Measurements from ENCODE around the gene FBXL16.

Gene FBXL16

GRCh38 chr16:682493-683395 lies 22.9 kb downstream of the FBXL16 start:
- H3K4me3 ChIP-seq (ENCODE audit: low read depth, low read length) = peak overlapping the region; percentile 68
- DNase-seq (ENCODE audit: low read depth) = no peak

- DNase-seq (ENCODE audit: low read depth) = no peak
- peak overlapping the region; percentile 86 for H3K4me3 ChIP-seq (ENCODE audit: low read depth, low read length)
These were observed 23.7 kb downstream of the FBXL16 start for GRCh38 chr16:681746-682427.

GRCh38 chr16:680967-681745 lies 24.4 kb downstream of the FBXL16 start:
- no peak for DNase-seq (ENCODE audit: low read depth)

GRCh38 chr16:680625-680945 lies 25.0 kb downstream of the FBXL16 start:
- no peak for DNase-seq (ENCODE audit: low read depth)

More at GRCh38 chr16:680967-681745, 24.4 kb downstream of the FBXL16 start:
- peak overlapping the region; percentile 86 for H3K4me3 ChIP-seq (ENCODE audit: low read depth, low read length)

GRCh38 chr16:679814-680624 lies 25.6 kb downstream of the FBXL16 start, which contains the start of gene STUB1:
Gene STUB1 (plus strand): TSS chr16:680410. CDS start chr16:680526, 116 bp downstream.
- DNase-seq (ENCODE audit: low read depth) = no peak
- peak within 1 kb of the TSS; percentile 86 for H3K4me3 ChIP-seq (ENCODE audit: low read depth, low read length)

More at GRCh38 chr16:680625-680945, 25.0 kb downstream of the FBXL16 start:
- H3K4me3 ChIP-seq (ENCODE audit: low read depth, low read length) = peak overlapping the region; percentile 86

GRCh38 chr16:678858-679813 lies 26.5 kb downstream of the FBXL16 start:
- peak overlapping the region; percentile 56 for H3K4me3 ChIP-seq (ENCODE audit: low read depth, low read length)
- no peak for DNase-seq (ENCODE audit: low read depth)

GRCh38 chr16:678209-678857 lies 27.3 kb downstream of the FBXL16 start:
- no peak overlapping the region for H3K4me3 ChIP-seq (ENCODE audit: low read depth, low read length)
- no peak for DNase-seq (ENCODE audit: low read depth)

GRCh38 chr16:677316-678190 lies 28.0 kb downstream of the FBXL16 start:
- H3K4me3 ChIP-seq (ENCODE audit: low read depth, low read length) = no peak overlapping the region
- no peak for DNase-seq (ENCODE audit: low read depth)

- DNase-seq (ENCODE audit: low read depth) = no peak
- H3K4me3 ChIP-seq (ENCODE audit: low read depth, low read length) = no peak overlapping the region
These were observed 28.7 kb downstream of the FBXL16 start for GRCh38 chr16:676913-677312.

GRCh38 chr16:676565-676902 lies 29.1 kb downstream of the FBXL16 start:
- H3K4me3 ChIP-seq (ENCODE audit: low read depth, low read length) = no peak overlapping the region
- DNase-seq (ENCODE audit: low read depth) = no peak

GRCh38 chr16:675884-676564 lies 29.6 kb downstream of the FBXL16 start:
- no peak for DNase-seq (ENCODE audit: low read depth)
- H3K4me3 ChIP-seq (ENCODE audit: low read depth, low read length) = peak overlapping the region; percentile 43

- no peak for DNase-seq (ENCODE audit: low read depth)
- peak within 1 kb of the TSS; percentile 43 for H3K4me3 ChIP-seq (ENCODE audit: low read depth, low read length)
These were observed 30.4 kb downstream of the FBXL16 start, which contains the start of gene RHBDL1 for GRCh38 chr16:674968-675883. Gene RHBDL1 (plus strand): TSS chr16:675671. CDS start chr16:675791, 120 bp downstream.

- no peak for DNase-seq (ENCODE audit: low read depth)
- H3K4me3 ChIP-seq (ENCODE audit: low read depth, low read length) = no peak overlapping the region
These were observed 31.3 kb downstream of the FBXL16 start for GRCh38 chr16:674214-674881.

- H3K4me3 ChIP-seq (ENCODE audit: low read depth, low read length) = no peak overlapping the region
- DNase-seq (ENCODE audit: low read depth) = no peak
These were observed 32.1 kb downstream of the FBXL16 start for GRCh38 chr16:673399-673991.

Measured in skeletal muscle cell (primary cell).